ENCODE measurements around the gene CLDN15. TPM values are rescaled to one million over a fixed set of nuclear protein-coding genes. Genes with fewer than 3 reads are reported as not detected.
A peak's percentile ranks its signal among the peaks of the same experiment; 100 is the strongest.
"Not testable (repeated sequence)": the region's sequence is repeated elsewhere in the genome, so short reads cannot be mapped to it uniquely, and the experiment has no call there.

Gene CLDN15
- total and polyA plus RNA-seq, 5 donors from 2014 or later, result 0.64 to 22.7 (median 0.88) TPM

DNA sequence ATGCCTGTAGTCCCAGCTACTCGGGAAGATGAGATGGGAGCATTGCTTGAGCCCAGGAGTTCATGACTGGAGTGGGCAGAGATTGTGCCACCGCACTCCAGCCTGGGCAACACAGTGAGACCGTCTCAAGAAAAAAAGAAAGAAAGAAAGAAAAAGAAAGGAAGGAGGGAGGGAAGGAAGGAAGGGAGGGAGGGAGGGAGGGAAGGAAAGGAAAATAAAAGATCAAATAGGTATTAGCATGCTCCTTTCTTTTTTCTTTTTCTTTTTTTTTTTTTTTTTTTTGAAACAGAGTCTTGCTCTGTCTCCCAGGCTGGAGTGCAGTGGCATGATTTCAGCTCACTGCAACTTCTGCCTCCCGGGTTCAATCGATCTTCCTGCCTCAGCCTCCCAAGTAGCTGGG lies 15.6 kb upstream of the CLDN15 start:
- not testable (repeated sequence) for H3K27ac ChIP-seq (ENCODE audit: insufficient read depth, low read length, poor library complexity, severe bottlenecking); H3K36me3 ChIP-seq (ENCODE audit: control insufficient read depth, insufficient read depth, low read length); ATAC-seq (ENCODE audit: low read depth in 2 of 2); H3K27me3 ChIP-seq (ENCODE audit: control insufficient read depth, insufficient read depth, low read length); H3K9me3 ChIP-seq (ENCODE audit: control insufficient read depth in 2 of 2, low read length in 2 of 2); DNase-seq; H3K9me3 Mint-ChIP-seq; H3K27ac Mint-ChIP-seq
- Histone ChIP-seq H3K4me3 (ENCODE audit: low read depth, low read length) (peak overlapping the region; percentile 92), H3K4me1 (ENCODE audit: control insufficient read depth, insufficient read depth, low read length, poor library complexity, severe bottlenecking) (peaks cover 22% of the 10 kb centered on the region)
- Mint-ChIP-seq H3K36me3 (peaks cover 11% of the 10 kb centered on the region), H3K27me3 (peaks cover 23% of the 10 kb centered on the region), H3K4me1 (peaks cover 12 to 35% (median 21%) of the 10 kb centered on the region in 4 donors), H3K4me3 (peak overlapping the region in 3 of 4 donors; percentile 4 to 99 (median 61))

DNA sequence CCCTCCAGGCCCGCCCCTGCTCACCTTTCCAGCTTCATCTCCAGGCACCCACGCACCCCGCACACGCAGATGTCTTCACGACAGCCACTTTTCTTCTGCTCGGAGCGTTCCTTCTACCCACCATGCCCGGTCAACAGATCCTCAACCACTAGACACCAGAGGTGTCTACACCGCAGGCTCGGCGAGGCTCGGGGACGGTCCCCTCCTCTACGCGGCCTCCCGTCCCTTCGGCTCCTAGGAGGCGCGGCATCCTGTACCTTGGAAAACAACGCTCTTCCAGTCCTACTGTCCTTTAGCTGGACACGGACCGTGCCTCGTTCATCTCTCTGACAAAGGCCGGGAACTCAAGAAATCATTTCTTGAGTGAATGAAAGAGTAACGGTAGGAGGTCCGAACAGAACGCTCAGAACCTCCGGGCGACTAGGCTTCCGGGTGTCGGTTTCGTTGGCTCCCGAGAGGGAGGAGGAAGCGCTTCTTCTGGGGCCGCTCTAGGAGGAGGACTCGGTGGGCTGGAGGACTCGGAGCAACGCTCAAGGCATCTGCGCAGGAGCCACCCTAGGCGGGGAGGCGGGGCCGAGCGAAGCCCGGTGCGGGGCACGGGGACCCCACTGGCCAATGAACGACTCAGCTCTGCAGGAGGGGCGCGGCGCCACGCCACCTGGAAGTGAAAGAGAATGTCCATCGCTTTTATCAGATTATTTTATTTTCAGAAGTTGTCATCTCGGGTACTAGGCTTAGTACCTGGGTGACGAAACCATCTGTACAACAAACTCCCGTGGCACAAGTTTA lies 14.5 kb upstream of the CLDN15 start:
- Histone ChIP-seq H3K9me3 (ENCODE audit: control insufficient read depth in 2 of 2, low read length in 2 of 2) (no peaks in the 10 kb centered on the region), H3K4me1 (ENCODE audit: control insufficient read depth, insufficient read depth, low read length, poor library complexity, severe bottlenecking) (peaks cover 22% of the 10 kb centered on the region), H3K27me3 (ENCODE audit: control insufficient read depth, insufficient read depth, low read length) (no peaks in the 10 kb centered on the region), H3K36me3 (ENCODE audit: control insufficient read depth, insufficient read depth, low read length) (peaks cover 4% of the 10 kb centered on the region), H3K4me3 (ENCODE audit: low read depth, low read length) (peak overlapping the region; percentile 92), H3K27ac (ENCODE audit: insufficient read depth, low read length, poor library complexity, severe bottlenecking) (peak overlapping the region; percentile 79)
- Mint-ChIP-seq H3K27me3 (peaks cover 23% of the 10 kb centered on the region), H3K4me3 (peak overlapping the region; percentile 96 to 99 (median 99)), H3K27ac (peak overlapping the region; percentile 90 to 99 (median 95)), H3K9me3 (no peaks in the 10 kb centered on the region), H3K36me3 (peaks cover 13% of the 10 kb centered on the region), H3K4me1 (peaks cover 14 to 43% (median 23%) of the 10 kb centered on the region in 4 donors)
- ATAC-seq (ENCODE audit: low read depth in 2 of 2), result peak; percentile 99 to 100
- peak; percentile 97 to 99 (median 98) for DNase-seq

- H3K27ac Mint-ChIP-seq, result no peak overlapping the region
- Histone ChIP-seq H3K27ac (ENCODE audit: insufficient read depth, low read length, poor library complexity, severe bottlenecking) (no peak overlapping the region), H3K27me3 (ENCODE audit: control insufficient read depth, insufficient read depth, low read length) (no peaks in the 10 kb centered on the region), H3K4me3 (ENCODE audit: low read depth, low read length) (peak overlapping the region; percentile 34), H3K9me3 (ENCODE audit: control insufficient read depth in 2 of 2, low read length in 2 of 2) (no peaks in the 10 kb centered on the region), H3K36me3 (ENCODE audit: control insufficient read depth, insufficient read depth, low read length) (peaks cover 4% of the 10 kb centered on the region), H3K4me1 (ENCODE audit: control insufficient read depth, insufficient read depth, low read length, poor library complexity, severe bottlenecking) (peaks cover 28% of the 10 kb centered on the region)
- H3K9me3 Mint-ChIP-seq, result no peaks in the 10 kb centered on the region
- H3K27me3 Mint-ChIP-seq, result peaks cover 10% of the 10 kb centered on the region
- DNase-seq, result no peak
- no peak for ATAC-seq (ENCODE audit: low read depth in 2 of 2)
- peaks cover 13% of the 10 kb centered on the region for H3K36me3 Mint-ChIP-seq
- peaks cover 14 to 52% (median 25%) of the 10 kb centered on the region in 4 donors for H3K4me1 Mint-ChIP-seq
- peak overlapping the region; percentile 96 to 99 (median 99) for H3K4me3 Mint-ChIP-seq
These were observed 12.7 kb upstream of the CLDN15 start for GRCh38 chr7:101250324-101250723.

GRCh38 chr7:101248276-101248675 lies 10.7 kb upstream of the CLDN15 start:
- peaks cover 4% of the 10 kb centered on the region for H3K27me3 Mint-ChIP-seq
- Histone ChIP-seq H3K27me3 (ENCODE audit: control insufficient read depth, insufficient read depth, low read length) (no peaks in the 10 kb centered on the region), H3K4me1 (ENCODE audit: control insufficient read depth, insufficient read depth, low read length, poor library complexity, severe bottlenecking) (peaks cover 43% of the 10 kb centered on the region), H3K27ac (ENCODE audit: insufficient read depth, low read length, poor library complexity, severe bottlenecking) (no peak overlapping the region), H3K4me3 (ENCODE audit: low read depth, low read length) (no peak overlapping the region), H3K9me3 (ENCODE audit: control insufficient read depth in 2 of 2, low read length in 2 of 2) (no peaks in the 10 kb centered on the region), H3K36me3 (ENCODE audit: control insufficient read depth, insufficient read depth, low read length) (peaks cover 4% of the 10 kb centered on the region)
- no peaks in the 10 kb centered on the region for H3K9me3 Mint-ChIP-seq
- no peak for DNase-seq
- ATAC-seq (ENCODE audit: low read depth in 2 of 2), result no peak
- peaks cover 14 to 66% (median 35%) of the 10 kb centered on the region in 4 donors for H3K4me1 Mint-ChIP-seq
- no peak overlapping the region for H3K27ac Mint-ChIP-seq
- H3K36me3 Mint-ChIP-seq, result peaks cover 13% of the 10 kb centered on the region
- peak overlapping the region in 2 of 4 donors; percentile 74 to 96 for H3K4me3 Mint-ChIP-seq

GRCh38 chr7:101245147-101245668 lies 7.6 kb upstream of the CLDN15 start:
- Mint-ChIP-seq H3K4me1 (peaks cover 7 to 53% (median 21%) of the 10 kb centered on the region in 4 donors), H3K4me3 (peak overlapping the region; percentile 92 to 99 (median 96))
- ATAC-seq (ENCODE audit: low read depth in 2 of 2), result no peak

DNA sequence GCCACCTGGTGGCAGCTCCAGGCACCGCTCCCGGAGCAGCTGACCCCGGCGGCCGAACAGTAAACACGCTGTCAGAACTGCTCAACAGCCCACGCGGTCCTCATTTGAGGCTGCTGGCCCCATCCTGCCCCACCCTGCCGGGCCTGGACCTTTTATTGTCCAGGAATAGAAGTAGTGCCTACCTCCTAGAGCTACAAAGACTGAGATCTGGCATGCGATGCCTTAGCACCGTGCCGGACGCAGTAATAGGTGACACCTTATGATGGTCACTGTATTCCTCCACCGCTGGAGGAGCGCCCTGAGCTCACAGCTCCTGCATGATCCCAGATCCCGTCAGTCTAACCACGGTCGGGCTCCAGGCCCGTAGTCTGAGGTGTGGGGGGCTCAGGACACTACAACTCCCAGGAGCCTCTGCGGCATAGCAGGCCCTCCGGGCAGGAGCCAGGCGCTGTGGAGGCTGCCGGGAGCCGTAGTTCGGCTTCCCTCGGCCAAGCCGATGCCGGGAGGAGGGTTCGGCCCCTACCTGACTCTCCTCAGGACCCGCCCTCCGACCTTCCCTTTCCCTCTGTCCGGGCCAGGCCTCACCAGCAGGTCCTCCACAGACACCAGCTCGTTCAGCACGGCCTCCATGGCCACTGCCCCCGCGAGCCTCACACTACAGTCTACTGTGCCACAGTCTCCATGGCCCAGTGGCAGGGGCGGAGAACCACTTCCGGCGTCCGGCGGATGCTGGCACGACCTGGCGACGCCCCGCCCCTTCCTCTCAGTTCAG lies 7.0 kb upstream of the CLDN15 start, which contains the start of gene FIS1:
Gene FIS1 (minus strand): TSS at position 707 of the 772 bp plus-strand sequence. CDS start 77 bp downstream, at position 630.
- Histone ChIP-seq H3K27ac (ENCODE audit: insufficient read depth, low read length, poor library complexity, severe bottlenecking) (peak within 1 kb of the TSS; percentile 91), H3K36me3 (ENCODE audit: control insufficient read depth, insufficient read depth, low read length) (peaks cover 14% of the 10 kb centered on the region), H3K4me1 (ENCODE audit: control insufficient read depth, insufficient read depth, low read length, poor library complexity, severe bottlenecking) (peaks cover 25% of the 10 kb centered on the region), H3K9me3 (ENCODE audit: control insufficient read depth in 2 of 2, low read length in 2 of 2) (no peaks in the 10 kb centered on the region), H3K4me3 (ENCODE audit: low read depth, low read length) (peak within 1 kb of the TSS; percentile 94), H3K27me3 (ENCODE audit: control insufficient read depth, insufficient read depth, low read length) (no peaks in the 10 kb centered on the region)
- H3K27ac Mint-ChIP-seq, result peak within 1 kb of the TSS; percentile 98
- ATAC-seq (ENCODE audit: low read depth in 2 of 2) (peak; percentile 96 to 97), DNase-seq (peak; percentile 88 to 96 (median 95))
- H3K4me1 Mint-ChIP-seq, result peaks cover 4 to 48% (median 17%) of the 10 kb centered on the region in 4 donors
- no peaks in the 10 kb centered on the region for H3K27me3 Mint-ChIP-seq
- H3K9me3 Mint-ChIP-seq, result no peaks in the 10 kb centered on the region
- H3K4me3 Mint-ChIP-seq, result peak within 1 kb of the TSS; percentile 92 to 99 (median 96)
- peaks cover 10% of the 10 kb centered on the region for H3K36me3 Mint-ChIP-seq

More at GRCh38 chr7:101245147-101245668, 7.6 kb upstream of the CLDN15 start:
- no peak for DNase-seq
- Histone ChIP-seq H3K4me1 (ENCODE audit: control insufficient read depth, insufficient read depth, low read length, poor library complexity, severe bottlenecking) (peaks cover 28% of the 10 kb centered on the region), H3K4me3 (ENCODE audit: low read depth, low read length) (peak overlapping the region; percentile 94), H3K27ac (ENCODE audit: insufficient read depth, low read length, poor library complexity, severe bottlenecking) (peak overlapping the region; percentile 91), H3K36me3 (ENCODE audit: control insufficient read depth, insufficient read depth, low read length) (peaks cover 8% of the 10 kb centered on the region), H3K27me3 (ENCODE audit: control insufficient read depth, insufficient read depth, low read length) (no peaks in the 10 kb centered on the region), H3K9me3 (ENCODE audit: control insufficient read depth in 2 of 2, low read length in 2 of 2) (no peaks in the 10 kb centered on the region)
- Mint-ChIP-seq H3K27ac (peak overlapping the region in 2 of 3 donors; percentile 98), H3K9me3 (no peaks in the 10 kb centered on the region), H3K27me3 (no peaks in the 10 kb centered on the region), H3K36me3 (peaks cover 13% of the 10 kb centered on the region)

DNA sequence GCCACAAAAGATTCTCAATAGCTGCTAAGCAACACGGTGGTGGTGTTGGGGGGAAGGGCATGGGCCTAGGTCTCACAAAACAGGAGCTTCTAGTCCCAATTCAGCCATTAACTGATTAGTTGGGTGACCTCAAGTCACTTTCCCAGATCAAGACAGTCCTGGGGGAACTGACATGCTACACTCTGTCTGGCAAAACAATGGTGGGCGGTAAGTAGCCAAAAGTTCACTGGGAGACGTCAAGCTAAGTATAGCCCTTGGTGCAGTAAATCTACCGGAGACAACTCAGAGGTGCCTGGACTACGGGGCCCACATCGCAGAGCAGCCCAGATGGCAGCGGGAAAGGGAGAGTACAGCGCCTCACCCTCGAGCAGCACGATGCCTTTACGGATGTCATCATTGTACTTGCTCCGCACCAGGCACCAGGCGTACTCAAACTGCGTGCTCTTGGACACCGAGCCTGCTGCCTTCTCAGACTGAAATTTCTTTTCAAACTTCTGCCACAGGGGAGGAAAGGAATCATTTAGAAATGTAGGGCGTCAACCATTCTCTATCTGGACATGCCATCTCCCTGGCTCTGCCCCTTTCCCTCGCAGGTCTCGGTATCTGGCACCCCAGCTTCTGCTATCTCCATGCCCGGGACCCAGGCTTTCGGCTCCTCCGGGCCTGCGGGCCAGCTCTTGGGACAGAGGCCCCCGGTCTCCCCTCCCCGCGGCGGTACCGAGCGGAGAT lies 6.2 kb upstream of the CLDN15 start:
- Mint-ChIP-seq H3K9me3 (no peaks in the 10 kb centered on the region), H3K4me3 (peak overlapping the region; percentile 92 to 99 (median 96)), H3K36me3 (peaks cover 10% of the 10 kb centered on the region), H3K4me1 (peaks cover 4 to 44% (median 17%) of the 10 kb centered on the region in 4 donors), H3K27me3 (no peaks in the 10 kb centered on the region), H3K27ac (peak overlapping the region; percentile 98)
- Histone ChIP-seq H3K27me3 (ENCODE audit: control insufficient read depth, insufficient read depth, low read length) (no peaks in the 10 kb centered on the region), H3K36me3 (ENCODE audit: control insufficient read depth, insufficient read depth, low read length) (peaks cover 19% of the 10 kb centered on the region), H3K4me1 (ENCODE audit: control insufficient read depth, insufficient read depth, low read length, poor library complexity, severe bottlenecking) (peaks cover 21% of the 10 kb centered on the region), H3K27ac (ENCODE audit: insufficient read depth, low read length, poor library complexity, severe bottlenecking) (peak overlapping the region; percentile 91), H3K9me3 (ENCODE audit: control insufficient read depth in 2 of 2, low read length in 2 of 2) (no peaks in the 10 kb centered on the region), H3K4me3 (ENCODE audit: low read depth, low read length) (peak overlapping the region; percentile 94)
- ATAC-seq (ENCODE audit: low read depth in 2 of 2), result no peak
- no peak for DNase-seq
